GM19324 (cell line): ENCODE measurements around the gene ATP2A1.
A peak's percentile ranks its signal among the peaks of the same experiment; 100 is the strongest.
"Not testable (repeated sequence)": the region's sequence is repeated elsewhere in the genome, so short reads cannot be mapped to it uniquely, and the experiment has no call there.

ENCODE experiments used
- ATAC-seq: cut with Tn5 transposase; IDR thresholded peaks from one replicate; pipeline ENCODE4 v1.9.1; 2021; ENCODE audit warnings: mild to moderate bottlenecking, moderate library complexity; ENCODE audit not compliant: unreplicated experiment, low FRiP score

ATP2A1 gene

GRCh38 chr16:28932339-28933141 lies 54.3 kb downstream of the ATP2A1 start:
- no peak for ATAC-seq

- ATAC-seq: no peak
Observed at GRCh38 chr16:28933171-28933570, 54.9 kb downstream of the ATP2A1 start.

GRCh38 chr16:28935346-28935745 lies 57.1 kb downstream of the ATP2A1 start:
- no peak for ATAC-seq

- no peak for ATAC-seq
Observed at GRCh38 chr16:28935924-28936783, 57.9 kb downstream of the ATP2A1 start.

GRCh38 chr16:28936784-28937155 lies 58.5 kb downstream of the ATP2A1 start:
- no peak for ATAC-seq

- no peak for ATAC-seq
Observed at GRCh38 chr16:28937222-28937876, 59.1 kb downstream of the ATP2A1 start.

GRCh38 chr16:28938721-28939120 lies 60.4 kb downstream of the ATP2A1 start:
- no peak for ATAC-seq

- ATAC-seq: not testable (repeated sequence)
Observed at GRCh38 chr16:28939825-28940224, 61.5 kb downstream of the ATP2A1 start.

- ATAC-seq: no peak
Observed at GRCh38 chr16:28943281-28943680, 65.0 kb downstream of the ATP2A1 start.

- no peak for ATAC-seq
Observed at GRCh38 chr16:28946681-28947080, 68.4 kb downstream of the ATP2A1 start.

- ATAC-seq: peak; percentile 95
Observed at GRCh38 chr16:28950648-28951409, 72.5 kb downstream of the ATP2A1 start, which contains the start of gene NFATC2IP. NFATC2IP (plus strand) TSS chr16:28950937; CDS start chr16:28951012, 75 bp downstream.

- no peak for ATAC-seq
Observed at GRCh38 chr16:28951410-28951943, 73.2 kb downstream of the ATP2A1 start.
